Cardiac fibroblast (primary cell): ENCODE results near the gene HSF2BP.
"Not testable (repeated sequence)": the region's sequence is repeated elsewhere in the genome, so short reads cannot be mapped to it uniquely, and the experiment has no call there.

ENCODE experiments used
- DNase-seq, 2 donors: peaks; one replicate each; pipeline versions ENCODE4 v3.0.0 to v3.0.0-alpha.2; 2010; ENCODE audit warnings: low read depth in 2 of 2
- H3K4me3 ChIP-seq, 2 donors: replicated peaks in 1 of 2; 1 replicate in 1 of 2; 2 replicates in 1 of 2; pipeline ENCODE4 v1.5.1; 2011; ENCODE audit warnings: low read depth in 2 of 2, low read length in 2 of 2, mild to moderate bottlenecking in 2 of 2, moderate library complexity in 1 of 2
- CTCF ChIP-seq: IDR thresholded peaks from one replicate; pipeline ENCODE4 v1.5.1; 2011; ENCODE audit warnings: low read depth, mild to moderate bottlenecking, low read length, inconsistent platforms

The HSF2BP gene

GRCh38 chr21:43658769-43659135, 536 bp downstream of the HSF2BP start:
- peak overlapping the region in 1 of 2 donors; percentile 88 for H3K4me3 ChIP-seq
- no peak for TF ChIP-seq CTCF
- no peak for DNase-seq

- DNase-seq = no peak
- no peak overlapping the region for H3K4me3 ChIP-seq
- no peak for TF ChIP-seq CTCF
Observed at GRCh38 chr21:43658088-43658741, 1.1 kb downstream of the HSF2BP start.

DNA sequence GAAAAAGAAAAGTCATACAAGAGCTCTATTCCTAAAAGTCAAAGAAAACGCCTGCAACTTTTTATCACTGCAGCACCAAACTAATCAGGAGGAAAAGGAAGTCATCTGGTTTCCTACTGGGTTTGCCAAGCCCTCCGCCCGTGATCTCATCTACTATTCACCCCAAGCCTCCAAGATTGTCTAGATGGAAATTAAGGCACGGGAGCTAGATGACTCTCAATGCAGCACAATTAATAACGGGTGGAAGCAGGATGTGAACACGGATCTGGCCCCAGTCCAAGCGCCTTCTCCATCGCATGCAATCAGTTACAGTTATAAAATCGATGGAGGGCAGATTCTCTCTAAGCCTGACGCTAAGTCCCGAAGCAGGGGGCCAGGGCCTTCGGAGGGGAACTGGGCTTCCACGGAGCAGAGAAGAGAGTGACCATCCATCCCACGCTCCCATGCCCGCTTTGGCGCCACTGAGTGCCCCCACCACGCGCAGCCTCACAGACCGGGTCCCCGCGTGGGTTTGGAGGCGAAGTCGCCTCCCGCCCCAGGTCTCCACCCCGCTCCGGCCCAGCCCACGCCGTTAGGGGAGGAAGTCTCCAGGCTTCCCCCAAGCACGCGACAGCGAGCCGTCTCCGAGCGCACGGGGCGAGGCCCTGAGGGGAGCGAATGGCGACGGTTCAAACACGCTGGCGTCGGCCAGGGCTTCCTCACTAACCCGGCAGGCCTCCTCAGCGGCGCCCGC, 1.8 kb downstream of the HSF2BP start:
- TF ChIP-seq CTCF = no peak
- no peak for DNase-seq
- H3K4me3 ChIP-seq = no peak overlapping the region

DNA sequence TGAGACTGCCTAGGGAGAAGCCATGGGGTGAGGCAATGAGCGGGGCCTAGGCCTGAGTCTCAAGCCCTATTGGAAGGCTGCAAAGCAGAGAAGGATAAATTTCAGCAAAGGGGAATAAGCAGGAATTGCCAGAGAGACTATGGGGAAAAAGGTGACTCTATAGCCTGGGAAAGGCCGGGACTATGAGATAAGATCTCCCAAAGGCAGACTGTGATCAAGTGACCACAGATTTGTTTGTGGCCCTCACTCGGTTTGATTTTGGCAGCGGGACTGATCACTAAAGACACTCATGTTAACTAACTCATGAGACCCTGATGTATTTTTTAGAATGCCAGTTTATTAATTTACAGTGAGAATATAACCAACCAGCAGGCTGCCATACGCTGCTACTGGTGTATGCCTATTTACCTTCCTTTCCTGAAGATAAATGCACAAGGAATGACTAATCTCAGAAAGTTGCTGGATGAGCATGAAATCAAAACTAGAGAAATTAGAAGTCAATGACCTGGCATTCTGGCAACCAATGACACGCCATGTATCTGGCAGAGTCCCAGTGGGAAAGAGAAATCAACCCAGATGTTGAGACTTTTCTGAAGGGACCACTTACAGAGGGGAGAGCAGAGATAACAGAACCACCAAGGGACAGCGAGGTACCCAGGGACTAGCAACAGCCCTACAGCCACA, 4.3 kb downstream of the HSF2BP start:
- H3K4me3 ChIP-seq = no peak overlapping the region
- TF ChIP-seq CTCF = no peak
- peak in 1 of 2 donors; percentile 55 for DNase-seq

- TF ChIP-seq CTCF = no peak
- no peak for DNase-seq
- H3K4me3 ChIP-seq = no peak overlapping the region
Observed at GRCh38 chr21:43653626-43654025, 5.7 kb downstream of the HSF2BP start.

GRCh38 chr21:43652616-43653015, 6.7 kb downstream of the HSF2BP start:
- H3K4me3 ChIP-seq = no peak overlapping the region
- DNase-seq = no peak
- TF ChIP-seq CTCF = no peak

DNA sequence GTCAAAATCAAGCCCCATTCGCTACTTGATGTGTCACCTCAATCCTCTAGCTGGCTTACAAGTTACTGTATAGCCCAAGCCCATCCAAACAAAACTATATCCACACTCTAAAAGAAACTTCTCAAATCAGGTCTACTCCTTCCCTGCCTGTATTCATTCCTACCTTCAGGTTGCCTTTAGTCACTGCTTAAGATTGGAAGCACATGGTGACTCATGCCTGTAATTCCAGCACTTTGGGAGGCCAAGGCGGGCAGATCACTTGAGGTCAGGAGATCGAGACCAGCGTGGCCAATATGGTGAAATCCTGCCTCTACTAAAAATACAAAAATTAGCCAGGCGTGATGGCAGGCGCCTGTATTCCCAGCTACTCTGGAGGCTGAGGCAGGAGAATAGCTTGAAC, 7.4 kb downstream of the HSF2BP start:
- not testable (repeated sequence) for H3K4me3 ChIP-seq, DNase-seq
